GM23338 (cell line): ENCODE results near the gene SSH2. TPM values are rescaled to one million over a fixed set of nuclear protein-coding genes. Genes with fewer than 3 reads are reported as not detected.

Experiments
- ATAC-seq: fragments of 200-7000 bp; cut with Tn5 transposase; 3 replicates; pipeline ENCODE4 v1.9.1; 2020
- DNase-seq: peaks from one replicate; pipeline ENCODE4 v3.0.0-alpha.2; 2015; ENCODE audit warnings: low spot score
- H2AFZ ChIP-seq: fragments of 200-600 bp; sonication (generic); 2 replicates; pipeline ENCODE4 v1.8.0; 2016; ENCODE audit warnings: antibody characterized with exemption, mild to moderate bottlenecking, moderate library complexity
- H3F3A ChIP-seq: fragments of 200-600 bp; sonication (generic); replicated peaks from 2 replicates; pipeline ENCODE4 v1.8.0; 2017; ENCODE audit warnings: antibody characterized with exemption, mixed run types, low read depth
- H3K27ac ChIP-seq: fragments of 200-600 bp; sonication (generic); 2 replicates; pipeline ENCODE4 v1.6.1; 2016; ENCODE audit warnings: low read depth
- H3K27me3 ChIP-seq: fragments of 200-600 bp; sonication (generic); 2 replicates; pipeline ENCODE4 v1.8.0; 2016; ENCODE audit warnings: mild to moderate bottlenecking, mixed run types, moderate library complexity; ENCODE audit not compliant: insufficient read depth
- H3K36me3 ChIP-seq: fragments of 200-600 bp; sonication (generic); 2 replicates; pipeline ENCODE4 v1.8.0; 2016; ENCODE audit warnings: mild to moderate bottlenecking; ENCODE audit not compliant: insufficient read depth
- H3K4me1 ChIP-seq: fragments of 200-600 bp; sonication (generic); 2 replicates; pipeline ENCODE4 v1.8.0; 2016; ENCODE audit warnings: mild to moderate bottlenecking, moderate library complexity; ENCODE audit not compliant: insufficient read depth
- H3K4me2 ChIP-seq: fragments of 200-600 bp; sonication (generic); 2 replicates; pipeline ENCODE4 v1.7.1; 2017; ENCODE audit warnings: mixed run types
- H3K4me3 ChIP-seq: fragments of 200-600 bp; sonication (generic); 2 replicates; pipeline ENCODE4 v1.6.1; 2016; ENCODE audit warnings: mixed run types
- H3K79me2 ChIP-seq: fragments of 200-600 bp; sonication (generic); replicated peaks from 2 replicates; pipeline ENCODE4 v1.8.0; 2017; ENCODE audit warnings: mild to moderate bottlenecking; ENCODE audit not compliant: insufficient read depth
- H3K9me2 ChIP-seq: fragments of 200-600 bp; sonication (generic); 2 replicates; pipeline ENCODE4 v1.8.0; 2017; ENCODE audit not compliant: insufficient read depth
- H4K20me1 ChIP-seq: fragments of 200-600 bp; sonication (generic); replicated peaks from 2 replicates; pipeline ENCODE4 v1.8.0; 2017; ENCODE audit warnings: mild to moderate bottlenecking; ENCODE audit not compliant: insufficient read depth
- H3K27ac Mint-ChIP-seq: 2 replicates; pipeline ENCODE4 v1.8.0; 2020; ENCODE audit warnings: inconsistent platforms, mild to moderate bottlenecking, moderate library complexity, mixed read lengths
- H3K27me3 Mint-ChIP-seq: 3 replicates; pipeline ENCODE4 v1.8.0; 2022; ENCODE audit warnings: low read depth, mild to moderate bottlenecking, moderate library complexity, mixed read lengths, inconsistent platforms; ENCODE audit not compliant: insufficient read depth, poor library complexity
- H3K36me3 Mint-ChIP-seq: 3 replicates; pipeline ENCODE4 v1.8.0; 2021; ENCODE audit warnings: low read depth, mild to moderate bottlenecking, inconsistent platforms, moderate library complexity, mixed read lengths
- H3K4me1 Mint-ChIP-seq: 3 replicates; pipeline ENCODE4 v1.8.0; 2020; ENCODE audit warnings: mild to moderate bottlenecking, inconsistent platforms, mixed read lengths
- H3K4me3 Mint-ChIP-seq: 3 replicates; pipeline ENCODE4 v1.8.0; 2021; ENCODE audit warnings: moderate library complexity, mild to moderate bottlenecking, inconsistent platforms, mixed read lengths
- H3K9me3 Mint-ChIP-seq: 3 replicates; pipeline ENCODE4 v1.8.0; 2020; ENCODE audit warnings: moderate library complexity, mild to moderate bottlenecking, inconsistent platforms, mixed read lengths
- EZH2 ChIP-seq: fragments of 200-600 bp; sonication (generic); IDR thresholded peaks from one replicate; pipeline ENCODE4 v1.8.0; 2017; ENCODE audit warnings: antibody characterized with exemption, mild to moderate bottlenecking, low read depth; ENCODE audit not compliant: unreplicated experiment
- EZH2phosphoT487 ChIP-seq: fragments of 200-600 bp; sonication (generic); IDR thresholded peaks from one replicate; pipeline ENCODE4 v1.8.1; 2018; ENCODE audit warnings: antibody characterized with exemption; ENCODE audit not compliant: unreplicated experiment
- NANOG ChIP-seq: IDR thresholded peaks from 2 replicates; pipeline ENCODE4 v1.6.1; 2016; ENCODE audit warnings: antibody characterized with exemption, borderline replicate concordance
- POLR2AphosphoS5 ChIP-seq: IDR thresholded peaks from 2 replicates; pipeline ENCODE4 v1.6.1; 2016; ENCODE audit warnings: antibody characterized with exemption, low read depth
- STAT1 ChIP-seq: IDR thresholded peaks from one replicate; pipeline ENCODE4 v1.6.1; 2016; ENCODE audit warnings: antibody characterized with exemption; ENCODE audit not compliant: unreplicated experiment
- polyA plus RNA-seq: library from polyadenylated mRNA; unstranded; fragments of >200 nt; fragmentation: Nextera tagmentation; extraction: Ambion mirVana; gene quantifications from 2 replicates; pipeline ENCODE4 v1.2.1, GENCODE V29; 2016
- total RNA-seq: library from RNA; depleted of rRNA; stranded (reverse); fragments of >200 nt; shearing (Covaris generic); gene quantifications from 2 replicates; pipeline ENCODE4 v1.2.3, GENCODE V29; 2014
- TF ChIP-seq, protein P1 (sequence below), 2 experiments: fragments of 200-600 bp in 1 of 2; sonication (generic) in 1 of 2; conservative IDR thresholded peaks; 2 replicates each; pipeline versions ENCODE4 v1.5.1 to v1.6.1; 2016 to 2017; ENCODE audit warnings: antibody characterized with exemption in 2 of 2, low read depth in 2 of 2, mild to moderate bottlenecking in 2 of 2, moderate library complexity in 1 of 2
- TF ChIP-seq, protein P2 (sequence below): IDR thresholded peaks from 2 replicates; pipeline ENCODE4 v1.6.1; 2016; ENCODE audit warnings: antibody characterized with exemption
- TF ChIP-seq, protein P3 (sequence below): fragments of 250-450 bp; sonication (Bioruptor Pico); IDR thresholded peaks from 2 replicates; pipeline ENCODE4 v1.5.0; 2020; ENCODE audit warnings: mild to moderate bottlenecking, moderate library complexity

Gene SSH2
- total and polyA plus RNA-seq, 2 experiments from 2014 or later = 9.9 to 12.1 TPM

DNA sequence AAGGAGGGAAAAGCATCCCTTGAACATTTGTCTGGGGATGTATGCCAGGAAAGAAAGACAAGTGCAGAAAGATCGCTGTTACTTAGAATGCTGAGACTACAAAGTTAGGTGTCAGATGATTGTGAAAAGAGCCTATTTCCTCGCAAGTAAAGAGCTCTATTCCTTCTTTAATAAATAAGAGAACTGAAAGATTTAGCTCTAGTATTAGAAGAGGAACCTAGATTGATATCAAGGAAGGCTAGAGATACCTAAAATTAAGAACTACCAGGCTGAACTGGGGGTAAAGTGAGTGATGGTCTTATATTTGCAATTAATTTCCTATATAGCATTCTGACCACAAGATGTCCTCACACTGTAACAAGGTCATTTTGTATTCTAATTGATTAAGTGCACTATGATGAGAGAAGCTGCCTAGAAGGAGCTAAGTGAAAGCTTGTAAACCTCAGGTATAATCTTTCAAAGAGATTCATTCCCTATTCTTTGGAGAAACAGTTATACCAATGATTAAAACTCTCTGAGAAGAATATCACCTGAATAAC, 62.3 kb downstream of the SSH2 start:
- Histone ChIP-seq H3F3A (0 out of 2 replicates have a peak, but pooled peaks cover 2% of the 10 kb centered on the region), H3K79me2 (no peaks in the 10 kb centered on the region), H3K4me1 (peaks cover 34% of the 10 kb centered on the region), H2AFZ (no peak overlapping the region), H3K36me3 (no peaks in the 10 kb centered on the region), H3K27ac (no peak overlapping the region), H3K27me3 (no peaks in the 10 kb centered on the region), H4K20me1 (peaks cover 4% of the 10 kb centered on the region; the same call in 1 of the 2 replicates), H3K9me2 (no peaks in the 10 kb centered on the region), H3K4me2 (0 out of 2 replicates have a peak overlapping the region, but pooled peaks have one; percentile 65), H3K4me3 (no peak overlapping the region)
- DNase-seq = peak; percentile 39
- ATAC-seq = peak; percentile 66
- Mint-ChIP-seq H3K27ac (no peak overlapping the region), H3K9me3 (no peaks in the 10 kb centered on the region), H3K4me3 (no peak overlapping the region), H3K36me3 (no peaks in the 10 kb centered on the region), H3K27me3 (peaks cover 2% of the 10 kb centered on the region), H3K4me1 (peaks cover 35% of the 10 kb centered on the region)
- TF ChIP-seq EZH2 = no peak
- TF ChIP-seq, protein P1, sequence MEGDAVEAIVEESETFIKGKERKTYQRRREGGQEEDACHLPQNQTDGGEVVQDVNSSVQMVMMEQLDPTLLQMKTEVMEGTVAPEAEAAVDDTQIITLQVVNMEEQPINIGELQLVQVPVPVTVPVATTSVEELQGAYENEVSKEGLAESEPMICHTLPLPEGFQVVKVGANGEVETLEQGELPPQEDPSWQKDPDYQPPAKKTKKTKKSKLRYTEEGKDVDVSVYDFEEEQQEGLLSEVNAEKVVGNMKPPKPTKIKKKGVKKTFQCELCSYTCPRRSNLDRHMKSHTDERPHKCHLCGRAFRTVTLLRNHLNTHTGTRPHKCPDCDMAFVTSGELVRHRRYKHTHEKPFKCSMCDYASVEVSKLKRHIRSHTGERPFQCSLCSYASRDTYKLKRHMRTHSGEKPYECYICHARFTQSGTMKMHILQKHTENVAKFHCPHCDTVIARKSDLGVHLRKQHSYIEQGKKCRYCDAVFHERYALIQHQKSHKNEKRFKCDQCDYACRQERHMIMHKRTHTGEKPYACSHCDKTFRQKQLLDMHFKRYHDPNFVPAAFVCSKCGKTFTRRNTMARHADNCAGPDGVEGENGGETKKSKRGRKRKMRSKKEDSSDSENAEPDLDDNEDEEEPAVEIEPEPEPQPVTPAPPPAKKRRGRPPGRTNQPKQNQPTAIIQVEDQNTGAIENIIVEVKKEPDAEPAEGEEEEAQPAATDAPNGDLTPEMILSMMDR (conservative IDR thresholded peaks at IDR 0.05; ENCODE audit: low read depth in 2 of 2) = peak; percentile 38 to 52; a peak in 3 of 4 replicates

DNA sequence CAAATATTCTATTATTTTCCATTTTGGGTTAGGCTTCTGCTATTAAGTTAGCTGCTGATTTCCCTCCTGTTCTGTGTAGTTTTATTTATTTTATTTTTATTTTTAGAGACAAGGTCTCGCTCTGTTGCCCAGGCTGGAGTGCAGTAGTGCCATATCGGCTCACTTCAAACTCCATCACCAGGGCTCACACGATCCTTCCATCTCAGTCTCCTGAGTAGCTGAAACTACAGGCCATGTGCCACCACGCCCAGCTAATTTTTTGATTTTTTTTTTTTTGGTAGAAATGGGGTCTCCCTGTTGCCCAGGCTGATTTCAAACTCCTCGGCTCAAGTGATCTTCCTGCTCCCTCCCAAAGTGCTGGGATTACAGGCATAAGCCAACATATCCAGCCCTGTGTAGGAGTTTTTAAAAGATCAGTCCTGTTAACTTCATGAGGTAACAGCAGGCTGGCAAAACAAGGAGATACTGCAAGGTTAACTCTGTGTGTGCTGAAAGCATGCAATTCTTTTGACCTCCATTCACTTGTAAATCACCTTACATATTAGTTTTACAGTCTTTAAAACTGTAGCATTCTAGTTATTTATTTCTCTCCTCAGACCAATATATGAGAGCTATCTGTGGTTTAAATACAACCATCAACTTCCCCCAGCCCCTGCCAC, 63.2 kb downstream of the SSH2 start:
- H3K27ac ChIP-seq = no peak overlapping the region
- H3K27ac Mint-ChIP-seq = peak overlapping the region; percentile 88
- no peak for TF ChIP-seq NANOG
- TF ChIP-seq POLR2AphosphoS5 = no peak
- TF ChIP-seq STAT1 = no peak
- TF ChIP-seq EZH2 = no peak
- TF ChIP-seq, protein P1 (conservative IDR thresholded peaks at IDR 0.05; ENCODE audit: low read depth in 2 of 2) = no peak
- TF ChIP-seq, protein P2, sequence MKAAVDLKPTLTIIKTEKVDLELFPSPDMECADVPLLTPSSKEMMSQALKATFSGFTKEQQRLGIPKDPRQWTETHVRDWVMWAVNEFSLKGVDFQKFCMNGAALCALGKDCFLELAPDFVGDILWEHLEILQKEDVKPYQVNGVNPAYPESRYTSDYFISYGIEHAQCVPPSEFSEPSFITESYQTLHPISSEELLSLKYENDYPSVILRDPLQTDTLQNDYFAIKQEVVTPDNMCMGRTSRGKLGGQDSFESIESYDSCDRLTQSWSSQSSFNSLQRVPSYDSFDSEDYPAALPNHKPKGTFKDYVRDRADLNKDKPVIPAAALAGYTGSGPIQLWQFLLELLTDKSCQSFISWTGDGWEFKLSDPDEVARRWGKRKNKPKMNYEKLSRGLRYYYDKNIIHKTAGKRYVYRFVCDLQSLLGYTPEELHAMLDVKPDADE = no peak
- TF ChIP-seq EZH2phosphoT487 = no peak
- TF ChIP-seq, protein P3, sequence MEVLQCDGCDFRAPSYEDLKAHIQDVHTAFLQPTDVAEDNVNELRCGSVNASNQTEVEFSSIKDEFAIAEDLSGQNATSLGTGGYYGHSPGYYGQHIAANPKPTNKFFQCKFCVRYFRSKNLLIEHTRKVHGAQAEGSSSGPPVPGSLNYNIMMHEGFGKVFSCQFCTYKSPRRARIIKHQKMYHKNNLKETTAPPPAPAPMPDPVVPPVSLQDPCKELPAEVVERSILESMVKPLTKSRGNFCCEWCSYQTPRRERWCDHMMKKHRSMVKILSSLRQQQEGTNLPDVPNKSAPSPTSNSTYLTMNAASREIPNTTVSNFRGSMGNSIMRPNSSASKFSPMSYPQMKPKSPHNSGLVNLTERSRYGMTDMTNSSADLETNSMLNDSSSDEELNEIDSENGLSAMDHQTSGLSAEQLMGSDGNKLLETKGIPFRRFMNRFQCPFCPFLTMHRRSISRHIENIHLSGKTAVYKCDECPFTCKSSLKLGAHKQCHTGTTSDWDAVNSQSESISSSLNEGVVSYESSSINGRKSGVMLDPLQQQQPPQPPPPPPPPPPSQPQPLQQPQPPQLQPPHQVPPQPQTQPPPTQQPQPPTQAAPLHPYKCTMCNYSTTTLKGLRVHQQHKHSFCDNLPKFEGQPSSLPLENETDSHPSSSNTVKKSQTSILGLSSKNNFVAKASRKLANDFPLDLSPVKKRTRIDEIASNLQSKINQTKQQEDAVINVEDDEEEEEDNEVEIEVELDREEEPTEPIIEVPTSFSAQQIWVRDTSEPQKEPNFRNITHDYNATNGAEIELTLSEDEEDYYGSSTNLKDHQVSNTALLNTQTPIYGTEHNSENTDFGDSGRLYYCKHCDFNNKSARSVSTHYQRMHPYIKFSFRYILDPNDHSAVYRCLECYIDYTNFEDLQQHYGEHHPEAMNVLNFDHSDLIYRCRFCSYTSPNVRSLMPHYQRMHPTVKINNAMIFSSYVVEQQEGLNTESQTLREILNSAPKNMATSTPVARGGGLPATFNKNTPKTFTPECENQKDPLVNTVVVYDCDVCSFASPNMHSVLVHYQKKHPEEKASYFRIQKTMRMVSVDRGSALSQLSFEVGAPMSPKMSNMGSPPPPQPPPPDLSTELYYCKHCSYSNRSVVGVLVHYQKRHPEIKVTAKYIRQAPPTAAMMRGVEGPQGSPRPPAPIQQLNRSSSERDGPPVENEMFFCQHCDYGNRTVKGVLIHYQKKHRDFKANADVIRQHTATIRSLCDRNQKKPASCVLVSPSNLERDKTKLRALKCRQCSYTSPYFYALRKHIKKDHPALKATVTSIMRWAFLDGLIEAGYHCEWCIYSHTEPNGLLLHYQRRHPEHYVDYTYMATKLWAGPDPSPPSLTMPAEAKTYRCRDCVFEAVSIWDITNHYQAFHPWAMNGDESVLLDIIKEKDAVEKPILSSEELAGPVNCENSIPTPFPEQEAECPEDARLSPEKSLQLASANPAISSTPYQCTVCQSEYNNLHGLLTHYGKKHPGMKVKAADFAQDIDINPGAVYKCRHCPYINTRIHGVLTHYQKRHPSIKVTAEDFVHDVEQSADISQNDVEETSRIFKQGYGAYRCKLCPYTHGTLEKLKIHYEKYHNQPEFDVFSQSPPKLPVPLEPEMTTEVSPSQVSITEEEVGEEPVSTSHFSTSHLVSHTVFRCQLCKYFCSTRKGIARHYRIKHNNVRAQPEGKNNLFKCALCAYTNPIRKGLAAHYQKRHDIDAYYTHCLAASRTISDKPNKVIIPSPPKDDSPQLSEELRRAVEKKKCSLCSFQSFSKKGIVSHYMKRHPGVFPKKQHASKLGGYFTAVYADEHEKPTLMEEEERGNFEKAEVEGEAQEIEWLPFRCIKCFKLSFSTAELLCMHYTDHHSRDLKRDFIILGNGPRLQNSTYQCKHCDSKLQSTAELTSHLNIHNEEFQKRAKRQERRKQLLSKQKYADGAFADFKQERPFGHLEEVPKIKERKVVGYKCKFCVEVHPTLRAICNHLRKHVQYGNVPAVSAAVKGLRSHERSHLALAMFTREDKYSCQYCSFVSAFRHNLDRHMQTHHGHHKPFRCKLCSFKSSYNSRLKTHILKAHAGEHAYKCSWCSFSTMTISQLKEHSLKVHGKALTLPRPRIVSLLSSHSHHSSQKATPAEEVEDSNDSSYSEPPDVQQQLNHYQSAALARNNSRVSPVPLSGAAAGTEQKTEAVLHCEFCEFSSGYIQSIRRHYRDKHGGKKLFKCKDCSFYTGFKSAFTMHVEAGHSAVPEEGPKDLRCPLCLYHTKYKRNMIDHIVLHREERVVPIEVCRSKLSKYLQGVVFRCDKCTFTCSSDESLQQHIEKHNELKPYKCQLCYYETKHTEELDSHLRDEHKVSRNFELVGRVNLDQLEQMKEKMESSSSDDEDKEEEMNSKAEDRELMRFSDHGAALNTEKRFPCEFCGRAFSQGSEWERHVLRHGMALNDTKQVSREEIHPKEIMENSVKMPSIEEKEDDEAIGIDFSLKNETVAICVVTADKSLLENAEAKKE = no peak

More for the DNA sequence above, 63.2 kb downstream of the SSH2 start:
- no peaks in the 10 kb centered on the region for H3K27me3 ChIP-seq
- Mint-ChIP-seq H3K9me3 (no peaks in the 10 kb centered on the region), H3K4me3 (no peak overlapping the region), H3K4me1 (peaks cover 35% of the 10 kb centered on the region), H3K36me3 (no peaks in the 10 kb centered on the region), H3K27me3 (peaks cover 2% of the 10 kb centered on the region)
- no peaks in the 10 kb centered on the region for H4K20me1 ChIP-seq
- 0 out of 2 replicates have a peak, but pooled peaks cover 2% of the 10 kb centered on the region for H3F3A ChIP-seq
- no peaks in the 10 kb centered on the region for H3K36me3 ChIP-seq
- no peaks in the 10 kb centered on the region for H3K79me2 ChIP-seq
- peak overlapping the region; percentile 65 for H3K4me2 ChIP-seq
- peak overlapping the region; percentile 27; the same call in 1 of the 2 replicates for H3K4me3 ChIP-seq
- peak; percentile 63 for ATAC-seq
- no peak for DNase-seq
- H2AFZ ChIP-seq = no peak overlapping the region
- no peaks in the 10 kb centered on the region for H3K9me2 ChIP-seq
- H3K4me1 ChIP-seq = peaks cover 34% of the 10 kb centered on the region
